DOHH2 (cell line): Measurements from ENCODE around the gene SLC2A2.

ENCODE experiments used
- H3F3A ChIP-seq: fragments of 200-600 bp; sonication (generic), shearing (Covaris generic); 2 replicates; pipeline ENCODE4 v1.6.0; 2016; ENCODE audit warnings: antibody characterized with exemption, mild to moderate bottlenecking; ENCODE audit not compliant: control insufficient read depth, insufficient read depth
- H3K27ac ChIP-seq: fragments of 200-600 bp; sonication (generic); 2 replicates; pipeline ENCODE4 v1.5.1; 2014; ENCODE audit warnings: low read depth, mild to moderate bottlenecking, low read length, moderate library complexity
- H3K27me3 ChIP-seq: fragments of 200-600 bp; sonication (generic); 2 replicates; pipeline ENCODE4 v1.6.1; 2014; ENCODE audit warnings: mild to moderate bottlenecking, low read length, mixed read lengths; ENCODE audit not compliant: control insufficient read depth
- H3K36me3 ChIP-seq: fragments of 200-600 bp; sonication (generic); 2 replicates; pipeline ENCODE4 v1.6.1; 2014; ENCODE audit warnings: mild to moderate bottlenecking, low read length, moderate library complexity, mixed read lengths; ENCODE audit not compliant: control insufficient read depth
- H3K4me1 ChIP-seq: fragments of 200-600 bp; sonication (generic); 2 replicates; pipeline ENCODE4 v1.6.1; 2014; ENCODE audit warnings: mild to moderate bottlenecking, low read length, mixed read lengths; ENCODE audit not compliant: control insufficient read depth
- H3K4me2 ChIP-seq: fragments of 200-600 bp; sonication (generic); 2 replicates; pipeline ENCODE4 v1.6.0; 2014; ENCODE audit warnings: mild to moderate bottlenecking, low read length, moderate library complexity
- H3K4me3 ChIP-seq: fragments of 200-600 bp; sonication (generic); 2 replicates; pipeline ENCODE4 v1.5.1; 2014; ENCODE audit warnings: mild to moderate bottlenecking, low read length, mixed read lengths
- H3K79me2 ChIP-seq: fragments of 200-600 bp; sonication (generic); 2 replicates; pipeline ENCODE4 v1.6.1; 2014; ENCODE audit warnings: mild to moderate bottlenecking, low read length, mixed read lengths; ENCODE audit not compliant: control insufficient read depth
- H3K9me2 ChIP-seq: fragments of 200-600 bp; sonication (generic); replicated peaks from 2 replicates; pipeline ENCODE4 v1.6.1; 2014; ENCODE audit warnings: mild to moderate bottlenecking, low read length, mixed read lengths; ENCODE audit not compliant: control insufficient read depth
- H3K9me3 ChIP-seq: fragments of 200-600 bp; sonication (generic); 2 replicates; pipeline ENCODE4 v1.6.1; 2014; ENCODE audit warnings: antibody characterized with exemption, low read length, mixed read lengths; ENCODE audit not compliant: control insufficient read depth, insufficient read depth
- H4K20me1 ChIP-seq: fragments of 200-600 bp; sonication (generic); 2 replicates; pipeline ENCODE4 v1.6.0; 2014; ENCODE audit warnings: low read depth, mild to moderate bottlenecking, antibody characterized with exemption, low read length, moderate library complexity; ENCODE audit not compliant: control insufficient read depth, insufficient read depth
- EZH2phosphoT487 ChIP-seq: fragments of 200-600 bp; sonication (generic); IDR thresholded peaks from 2 replicates; pipeline ENCODE4 v1.6.1; 2017; ENCODE audit warnings: borderline replicate concordance, mild to moderate bottlenecking, antibody characterized with exemption, low read length, moderate library complexity, mixed read lengths
- TF ChIP-seq, protein P1 (sequence below): fragments of 200-600 bp; sonication (generic); IDR thresholded peaks from one replicate; pipeline ENCODE4 v1.5.1; 2014; ENCODE audit warnings: antibody characterized with exemption, mild to moderate bottlenecking, low read depth, low read length; ENCODE audit not compliant: poor library complexity, severe bottlenecking

The SLC2A2 gene

GRCh38 chr3:170967126-170967525 is 59.4 kb downstream of the SLC2A2 start:
- no peaks in the 10 kb centered on the region for H3K36me3 ChIP-seq

GRCh38 chr3:170966495-170966894 is 60.0 kb downstream of the SLC2A2 start:
- H3K36me3 ChIP-seq = no peaks in the 10 kb centered on the region
- TF ChIP-seq EZH2phosphoT487 = no peak
- TF ChIP-seq, protein P1, sequence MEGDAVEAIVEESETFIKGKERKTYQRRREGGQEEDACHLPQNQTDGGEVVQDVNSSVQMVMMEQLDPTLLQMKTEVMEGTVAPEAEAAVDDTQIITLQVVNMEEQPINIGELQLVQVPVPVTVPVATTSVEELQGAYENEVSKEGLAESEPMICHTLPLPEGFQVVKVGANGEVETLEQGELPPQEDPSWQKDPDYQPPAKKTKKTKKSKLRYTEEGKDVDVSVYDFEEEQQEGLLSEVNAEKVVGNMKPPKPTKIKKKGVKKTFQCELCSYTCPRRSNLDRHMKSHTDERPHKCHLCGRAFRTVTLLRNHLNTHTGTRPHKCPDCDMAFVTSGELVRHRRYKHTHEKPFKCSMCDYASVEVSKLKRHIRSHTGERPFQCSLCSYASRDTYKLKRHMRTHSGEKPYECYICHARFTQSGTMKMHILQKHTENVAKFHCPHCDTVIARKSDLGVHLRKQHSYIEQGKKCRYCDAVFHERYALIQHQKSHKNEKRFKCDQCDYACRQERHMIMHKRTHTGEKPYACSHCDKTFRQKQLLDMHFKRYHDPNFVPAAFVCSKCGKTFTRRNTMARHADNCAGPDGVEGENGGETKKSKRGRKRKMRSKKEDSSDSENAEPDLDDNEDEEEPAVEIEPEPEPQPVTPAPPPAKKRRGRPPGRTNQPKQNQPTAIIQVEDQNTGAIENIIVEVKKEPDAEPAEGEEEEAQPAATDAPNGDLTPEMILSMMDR = no peak
- H3K27me3 ChIP-seq = no peaks in the 10 kb centered on the region
- no peaks in the 10 kb centered on the region for H3K9me2 ChIP-seq
- H3K9me3 ChIP-seq = no peaks in the 10 kb centered on the region
- H3K4me2 ChIP-seq = no peak overlapping the region
- H4K20me1 ChIP-seq = no peaks in the 10 kb centered on the region
- no peak overlapping the region for H3K4me3 ChIP-seq
- H3K27ac ChIP-seq = no peak overlapping the region
- H3F3A ChIP-seq = no peaks in the 10 kb centered on the region
- no peaks in the 10 kb centered on the region for H3K4me1 ChIP-seq
- no peaks in the 10 kb centered on the region for H3K79me2 ChIP-seq

More at GRCh38 chr3:170967126-170967525, 59.4 kb downstream of the SLC2A2 start:
- Histone ChIP-seq H3K9me3 (no peaks in the 10 kb centered on the region), H3F3A (no peaks in the 10 kb centered on the region), H3K4me1 (no peaks in the 10 kb centered on the region), H4K20me1 (no peaks in the 10 kb centered on the region), H3K4me2 (no peak overlapping the region), H3K9me2 (no peaks in the 10 kb centered on the region), H3K27me3 (no peaks in the 10 kb centered on the region), H3K4me3 (no peak overlapping the region), H3K79me2 (no peaks in the 10 kb centered on the region), H3K27ac (no peak overlapping the region)
- TF ChIP-seq EZH2phosphoT487 = no peak
- TF ChIP-seq, protein P1 = no peak

DNA sequence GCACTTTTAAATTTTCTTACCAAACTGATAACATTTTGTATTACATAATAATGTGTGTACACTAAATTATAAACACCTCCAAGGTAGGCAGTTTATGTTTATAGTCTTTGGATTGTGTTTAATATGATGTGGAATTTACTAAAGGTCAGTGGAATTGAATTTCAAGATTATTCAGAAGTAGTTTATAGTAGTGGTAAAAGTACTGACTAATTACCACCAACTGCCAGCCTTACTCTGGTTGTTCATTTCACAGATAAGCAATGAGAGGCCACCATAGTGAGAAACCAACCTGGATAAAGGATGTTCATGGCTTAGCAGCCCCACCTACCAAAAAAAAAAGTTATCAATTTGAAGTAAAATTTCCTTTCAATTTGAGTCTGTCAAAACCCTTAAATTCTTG is 64.1 kb downstream of the SLC2A2 start:
- H3K79me2 ChIP-seq = no peaks in the 10 kb centered on the region
- H3K4me2 ChIP-seq = no peak overlapping the region
- H3K9me2 ChIP-seq = no peaks in the 10 kb centered on the region
- H4K20me1 ChIP-seq = no peaks in the 10 kb centered on the region
- H3K9me3 ChIP-seq = no peaks in the 10 kb centered on the region
- no peaks in the 10 kb centered on the region for H3F3A ChIP-seq
- H3K27me3 ChIP-seq = no peaks in the 10 kb centered on the region
- no peak overlapping the region for H3K4me3 ChIP-seq
- no peaks in the 10 kb centered on the region for H3K36me3 ChIP-seq
- no peak overlapping the region for H3K27ac ChIP-seq
- TF ChIP-seq, protein P1 = no peak
- TF ChIP-seq EZH2phosphoT487 = no peak
- H3K4me1 ChIP-seq = no peaks in the 10 kb centered on the region
